ENCODE measurements around the gene DPP7. TPM values are rescaled to one million over a fixed set of nuclear protein-coding genes. Genes with fewer than 3 reads are reported as not detected.

The DPP7 gene
- polyA plus RNA-seq, 1 of the 3 experiments (the other 2 are of a cell fraction) = 127 TPM

GRCh38 chr9:137145731-137146526 lies 31.4 kb upstream of the DPP7 start:
- H3K27me3 ChIP-seq (ENCODE audit: insufficient read depth) = no peaks in the 10 kb centered on the region
- 79% methylated on average over 35 of the region's 49 CpGs for WGBS (ENCODE audit: low lambda C conversion rate)
- no peak for DNase-seq
- no peak overlapping the region for H2AFZ ChIP-seq (ENCODE audit: low read depth)
- H3K4me1 ChIP-seq (ENCODE audit: control insufficient read depth in 1 of 2, insufficient read depth in 2 of 2, low read depth in 1 of 2, low read length in 1 of 2) = no peaks in the 10 kb centered on the region
- CTCF ChIA-PET = interaction anchor here (1.9 kb wide), 1 partner anchor 9 kb away, joined by 5 read pairs; no protein-coding TSS in a partner anchor
- H3K36me3 ChIP-seq (replicated peaks in 1 of 2; ENCODE audit: control insufficient read depth in 1 of 2, insufficient read depth in 2 of 2, low read length in 1 of 2) = no peaks in the 10 kb centered on the region
- no peaks in the 10 kb centered on the region for H3K9me2 ChIP-seq
- no peak for TF ChIP-seq RCOR1 (IDR thresholded peaks at IDR 0.05; ENCODE audit: low read length)
- no peak for TF ChIP-seq RXRA (IDR thresholded peaks at IDR 0.05; ENCODE audit: borderline replicate concordance, low read depth)
- TF ChIP-seq, protein P1, sequence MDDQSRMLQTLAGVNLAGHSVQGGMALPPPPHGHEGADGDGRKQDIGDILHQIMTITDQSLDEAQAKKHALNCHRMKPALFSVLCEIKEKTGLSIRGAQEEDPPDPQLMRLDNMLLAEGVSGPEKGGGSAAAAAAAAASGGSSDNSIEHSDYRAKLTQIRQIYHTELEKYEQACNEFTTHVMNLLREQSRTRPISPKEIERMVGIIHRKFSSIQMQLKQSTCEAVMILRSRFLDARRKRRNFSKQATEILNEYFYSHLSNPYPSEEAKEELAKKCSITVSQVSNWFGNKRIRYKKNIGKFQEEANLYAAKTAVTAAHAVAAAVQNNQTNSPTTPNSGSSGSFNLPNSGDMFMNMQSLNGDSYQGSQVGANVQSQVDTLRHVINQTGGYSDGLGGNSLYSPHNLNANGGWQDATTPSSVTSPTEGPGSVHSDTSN (IDR thresholded peaks at IDR 0.05) = no peak
- no peak for TF ChIP-seq CHD2 (IDR thresholded peaks at IDR 0.05; ENCODE audit: low read length, partially characterized antibody)
- no peak for TF ChIP-seq RAD21 (IDR thresholded peaks at IDR 0.05; ENCODE audit: low read length)
- TF ChIP-seq RFX5 (IDR thresholded peaks at IDR 0.05; ENCODE audit: low read length) = no peak
- no peak for TF ChIP-seq FOXM1 (IDR thresholded peaks at IDR 0.05; ENCODE audit: low read depth)
- H3K79me2 ChIP-seq (ENCODE audit: insufficient read depth) = no peaks in the 10 kb centered on the region
- no peak overlapping the region for H3K9ac ChIP-seq
- no peak overlapping the region for H3K27ac ChIP-seq (ENCODE audit: low read depth in 2 of 2, low read length in 1 of 2)
- H4K20me1 ChIP-seq (ENCODE audit: insufficient read depth) = no peaks in the 10 kb centered on the region
- H3K4me3 ChIP-seq (ENCODE audit: low read depth in 2 of 2, low read length in 1 of 2) = no peak overlapping the region
- POLR2A ChIA-PET = no interaction called here
- H3K9me3 ChIP-seq = no peaks in the 10 kb centered on the region
- no peaks in the 10 kb centered on the region for H3F3A ChIP-seq (replicated peaks; ENCODE audit: insufficient read depth)
- H3K4me2 ChIP-seq = no peak overlapping the region

GRCh38 chr9:137143459-137143858 lies 28.9 kb upstream of the DPP7 start:
- no peak overlapping the region for H3K27ac ChIP-seq (ENCODE audit: low read depth in 2 of 2, low read length in 1 of 2)
- no peak overlapping the region for H3K9ac ChIP-seq
- DNase-seq = no peak
- H3K4me3 ChIP-seq (ENCODE audit: low read depth in 2 of 2, low read length in 1 of 2) = no peak overlapping the region
- no peaks in the 10 kb centered on the region for H3K79me2 ChIP-seq (ENCODE audit: insufficient read depth)
- WGBS (ENCODE audit: low lambda C conversion rate) = 58% methylated on average over 2 of the region's 4 CpGs
- H3K36me3 ChIP-seq (replicated peaks in 1 of 2; ENCODE audit: control insufficient read depth in 1 of 2, insufficient read depth in 2 of 2, low read length in 1 of 2) = no peaks in the 10 kb centered on the region
- H3K4me2 ChIP-seq = no peak overlapping the region
- H2AFZ ChIP-seq (ENCODE audit: low read depth) = no peak overlapping the region
- CTCF ChIA-PET = no interaction called here
- no peaks in the 10 kb centered on the region for H3K9me3 ChIP-seq
- peaks cover 0 to 6% of the 10 kb centered on the region in 2 experiments; a peak in 1 of 4 replicates for H3K4me1 ChIP-seq (ENCODE audit: control insufficient read depth in 1 of 2, insufficient read depth in 2 of 2, low read depth in 1 of 2, low read length in 1 of 2)
- peaks cover 5% of the 10 kb centered on the region for H3K27me3 ChIP-seq (ENCODE audit: insufficient read depth)
- H4K20me1 ChIP-seq (ENCODE audit: insufficient read depth) = no peaks in the 10 kb centered on the region
- POLR2A ChIA-PET = interaction anchor here (1.0 kb wide), 1 partner anchor 14 kb away, joined by 3 read pairs; no protein-coding TSS in a partner anchor
- no peaks in the 10 kb centered on the region for H3F3A ChIP-seq (replicated peaks; ENCODE audit: insufficient read depth)
- no peaks in the 10 kb centered on the region for H3K9me2 ChIP-seq
- no peak for TF ChIP-seq RCOR1 (IDR thresholded peaks at IDR 0.05; ENCODE audit: low read length)
- no peak for TF ChIP-seq TCF12 (IDR thresholded peaks at IDR 0.05)
- no peak for TF ChIP-seq GATA2 (CRISPR knock-in tag; IDR thresholded peaks at IDR 0.05)
- TF ChIP-seq MXI1 (IDR thresholded peaks at IDR 0.05; ENCODE audit: low read depth, low read length) = no peak
- TF ChIP-seq RFX5 (IDR thresholded peaks at IDR 0.05; ENCODE audit: low read length) = no peak
- no peak for TF ChIP-seq SMC3 (IDR thresholded peaks at IDR 0.05; ENCODE audit: low read depth, low read length)
- TF ChIP-seq GABPA (IDR thresholded peaks at IDR 0.05; ENCODE audit: low read depth) = no peak
- TF ChIP-seq USF2 (IDR thresholded peaks at IDR 0.05; ENCODE audit: borderline replicate concordance, low read depth, low read length) = no peak
- TF ChIP-seq, protein P2, sequence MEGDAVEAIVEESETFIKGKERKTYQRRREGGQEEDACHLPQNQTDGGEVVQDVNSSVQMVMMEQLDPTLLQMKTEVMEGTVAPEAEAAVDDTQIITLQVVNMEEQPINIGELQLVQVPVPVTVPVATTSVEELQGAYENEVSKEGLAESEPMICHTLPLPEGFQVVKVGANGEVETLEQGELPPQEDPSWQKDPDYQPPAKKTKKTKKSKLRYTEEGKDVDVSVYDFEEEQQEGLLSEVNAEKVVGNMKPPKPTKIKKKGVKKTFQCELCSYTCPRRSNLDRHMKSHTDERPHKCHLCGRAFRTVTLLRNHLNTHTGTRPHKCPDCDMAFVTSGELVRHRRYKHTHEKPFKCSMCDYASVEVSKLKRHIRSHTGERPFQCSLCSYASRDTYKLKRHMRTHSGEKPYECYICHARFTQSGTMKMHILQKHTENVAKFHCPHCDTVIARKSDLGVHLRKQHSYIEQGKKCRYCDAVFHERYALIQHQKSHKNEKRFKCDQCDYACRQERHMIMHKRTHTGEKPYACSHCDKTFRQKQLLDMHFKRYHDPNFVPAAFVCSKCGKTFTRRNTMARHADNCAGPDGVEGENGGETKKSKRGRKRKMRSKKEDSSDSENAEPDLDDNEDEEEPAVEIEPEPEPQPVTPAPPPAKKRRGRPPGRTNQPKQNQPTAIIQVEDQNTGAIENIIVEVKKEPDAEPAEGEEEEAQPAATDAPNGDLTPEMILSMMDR (IDR thresholded peaks at IDR 0.05) = no peak
- no peak for TF ChIP-seq FOXJ3 (CRISPR knock-in tag; IDR thresholded peaks at IDR 0.05)
- TF ChIP-seq EP300 (IDR thresholded peaks at IDR 0.05; ENCODE audit: borderline replicate concordance in 1 of 2, low read depth in 1 of 2, low read length in 1 of 2) = no peak
- no peak for TF ChIP-seq REST (IDR thresholded peaks at IDR 0.05; ENCODE audit: low read depth, low read length)
- no peak for TF ChIP-seq ELF1 (IDR thresholded peaks at IDR 0.05)
- TF ChIP-seq RXRA (IDR thresholded peaks at IDR 0.05; ENCODE audit: borderline replicate concordance, low read depth) = no peak

All from SK-N-SH (cell line).